Kidney (tissue), 14 donors: ENCODE data around the gene FGF12. TPM values are rescaled to one million over a fixed set of nuclear protein-coding genes. Genes with fewer than 3 reads are reported as not detected.
"Not testable (repeated sequence)": the region's sequence is repeated elsewhere in the genome, so short reads cannot be mapped to it uniquely, and the experiment has no call there.

Source experiments
- DNase-seq, 5 donors: peaks; one replicate each; pipeline ENCODE4 v3.0.0-alpha.2; 2013 to 2020
- FAIRE-seq: peaks from 2 replicates; lab custom pipeline; 2012; peaks lifted over from hg19 to GRCh38; lab: Jason Lieb, UNC
- H3K27ac ChIP-seq, 2 donors: one replicate each; pipeline ENCODE4 v1.7.0; 2013; ENCODE audit warnings: low read depth in 2 of 2, low read length in 2 of 2, inconsistent platforms in 1 of 2
- H3K27me3 ChIP-seq: one replicate; pipeline ENCODE4 v1.7.1; 2013; ENCODE audit warnings: low read length, inconsistent platforms; ENCODE audit not compliant: control insufficient read depth, insufficient read depth
- H3K36me3 ChIP-seq, 3 donors: one replicate each; pipeline versions ENCODE4 v1.7.0 to v1.7.1; 2013; ENCODE audit warnings: low read length in 3 of 3, control low read depth in 1 of 3, inconsistent platforms in 1 of 3; ENCODE audit not compliant: insufficient read depth in 3 of 3, control insufficient read depth in 2 of 3
- H3K4me1 ChIP-seq, 3 donors: one replicate each; pipeline versions ENCODE4 v1.7.0 to v1.7.1; 2013; ENCODE audit warnings: low read length in 3 of 3, inconsistent platforms in 1 of 3, low read depth in 1 of 3; ENCODE audit not compliant: control insufficient read depth in 2 of 3, insufficient read depth in 2 of 3
- H3K4me3 ChIP-seq, 3 donors: one replicate each; pipeline versions ENCODE4 v1.7.0 to v1.8.1; 2013; ENCODE audit warnings: low read length in 3 of 3, control low read depth in 1 of 3, inconsistent platforms in 1 of 3
- H3K9ac ChIP-seq, 3 donors: one replicate each; pipeline versions ENCODE4 v1.7.0 to v1.7.1; 2013; ENCODE audit warnings: low read length in 3 of 3, control low read depth in 1 of 3, inconsistent platforms in 1 of 3
- H3K9me3 ChIP-seq, 3 donors: one replicate each; pipeline versions ENCODE4 v1.7.0 to v1.7.1; 2013; ENCODE audit warnings: low read length in 3 of 3, control low read depth in 1 of 3, inconsistent platforms in 1 of 3; ENCODE audit not compliant: control insufficient read depth in 2 of 3, insufficient read depth in 1 of 3
- intact Hi-C: fragments of 100-400 bp; cut with DNase I; formaldehyde crosslinking; loops from one replicate; pipeline ENCODE4 v1.11.1; 2022
- polyA plus RNA-seq: library from polyadenylated mRNA; stranded (reverse); fragments of 350-450 nt; fragmentation: Illumina TruSeq; extraction: RNeasy Lipid Tissue Mini Kit (QIAGEN cat#74804); gene quantifications from one replicate; pipeline ENCODE4 v1.2.3, GENCODE V29; 2014; ENCODE audit warnings: low read depth, low replicate concordance; ENCODE audit not compliant: insufficient read depth
- total RNA-seq: library from RNA; stranded (reverse); fragmentation: NEBNext Ultra II Directional; extraction: Animal tissue kit (Norgen Biotek cat#: 25700); gene quantifications from one replicate; pipeline ENCODE4 v1.2.1, GENCODE V29; 2021
- TF ChIP-seq, protein P1 (sequence below): IDR thresholded peaks from 3 replicates; pipeline ENCODE4 v1.5.1; 2012; ENCODE audit warnings: mild to moderate bottlenecking, moderate library complexity, borderline replicate concordance; ENCODE audit not compliant: insufficient read depth; ENCODE audit errors: extremely low read depth
- donor health status: control.
- donor health status: control.
- donor health status: control.
- donor health status: control.
- donor health status: control.
- donor health status: DM: yes; HTN: yes; CAD: no.
- donor health status: Normal renal cell carcinoma (clear cell type).

Gene FGF12
- total and polyA plus RNA-seq, 2 donors from 2014 or later, result 1.8 to 3.7 TPM

- no peak overlapping the region for H3K9ac ChIP-seq
- H3K27ac ChIP-seq, result no peak overlapping the region
- H3K4me1 ChIP-seq, result no peaks in the 10 kb centered on the region
- intact Hi-C loops, result no loop called here
- no peaks in the 10 kb centered on the region for H3K27me3 ChIP-seq
- H3K9me3 ChIP-seq, result no peaks in the 10 kb centered on the region
- no peak for DNase-seq
- no peaks in the 10 kb centered on the region for H3K36me3 ChIP-seq
- H3K4me3 ChIP-seq, result no peak overlapping the region
- no peak for FAIRE-seq
- TF ChIP-seq, protein P1, sequence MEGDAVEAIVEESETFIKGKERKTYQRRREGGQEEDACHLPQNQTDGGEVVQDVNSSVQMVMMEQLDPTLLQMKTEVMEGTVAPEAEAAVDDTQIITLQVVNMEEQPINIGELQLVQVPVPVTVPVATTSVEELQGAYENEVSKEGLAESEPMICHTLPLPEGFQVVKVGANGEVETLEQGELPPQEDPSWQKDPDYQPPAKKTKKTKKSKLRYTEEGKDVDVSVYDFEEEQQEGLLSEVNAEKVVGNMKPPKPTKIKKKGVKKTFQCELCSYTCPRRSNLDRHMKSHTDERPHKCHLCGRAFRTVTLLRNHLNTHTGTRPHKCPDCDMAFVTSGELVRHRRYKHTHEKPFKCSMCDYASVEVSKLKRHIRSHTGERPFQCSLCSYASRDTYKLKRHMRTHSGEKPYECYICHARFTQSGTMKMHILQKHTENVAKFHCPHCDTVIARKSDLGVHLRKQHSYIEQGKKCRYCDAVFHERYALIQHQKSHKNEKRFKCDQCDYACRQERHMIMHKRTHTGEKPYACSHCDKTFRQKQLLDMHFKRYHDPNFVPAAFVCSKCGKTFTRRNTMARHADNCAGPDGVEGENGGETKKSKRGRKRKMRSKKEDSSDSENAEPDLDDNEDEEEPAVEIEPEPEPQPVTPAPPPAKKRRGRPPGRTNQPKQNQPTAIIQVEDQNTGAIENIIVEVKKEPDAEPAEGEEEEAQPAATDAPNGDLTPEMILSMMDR, result no peak
Observed at GRCh38 chr3:192577271-192577670, 150.1 kb downstream of the FGF12 start.

GRCh38 chr3:192576704-192577103 is 150.6 kb downstream of the FGF12 start:
- H3K4me3 ChIP-seq, H3K36me3 ChIP-seq, FAIRE-seq, intact Hi-C loops, DNase-seq, H3K27ac ChIP-seq, H3K9me3 ChIP-seq, H3K4me1 ChIP-seq, H3K27me3 ChIP-seq, H3K9ac ChIP-seq: not testable (repeated sequence)

DNA sequence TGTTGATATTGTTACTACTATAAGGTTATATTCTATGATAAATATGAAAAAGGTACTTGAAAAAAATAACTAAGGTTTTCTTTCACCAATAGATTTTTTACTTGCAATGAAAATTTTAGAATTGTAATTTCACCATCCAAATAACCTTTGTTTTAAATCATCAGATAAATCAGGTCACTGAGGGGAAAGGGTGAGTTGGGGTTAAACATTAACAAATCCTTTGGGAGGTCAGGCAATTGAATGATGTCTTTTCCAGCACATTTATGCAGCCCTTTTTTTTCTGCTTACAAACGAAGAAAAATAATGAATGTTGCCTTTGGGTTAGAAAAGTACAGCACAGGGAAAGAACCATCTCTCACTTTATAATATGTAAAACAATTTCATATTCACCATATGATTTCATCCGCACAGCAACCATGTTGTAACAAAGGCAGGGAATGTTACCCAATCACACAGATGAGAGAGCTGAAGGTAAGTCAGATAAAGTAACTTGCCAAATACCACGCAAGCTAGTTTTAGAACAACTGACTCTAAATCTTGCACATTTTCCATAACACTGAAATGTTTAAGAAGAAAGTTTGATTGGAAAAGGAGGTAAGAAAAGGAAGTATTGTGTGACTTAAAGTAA is 151.3 kb downstream of the FGF12 start:
- Histone ChIP-seq H3K27ac (no peak overlapping the region), H3K9me3 (no peaks in the 10 kb centered on the region), H3K36me3 (no peaks in the 10 kb centered on the region), H3K9ac (no peak overlapping the region), H3K4me3 (no peak overlapping the region), H3K4me1 (peaks cover 0 to 2% (median 0%) of the 10 kb centered on the region in 3 donors), H3K27me3 (no peaks in the 10 kb centered on the region)
- intact Hi-C loops, result no loop called here
- TF ChIP-seq, protein P1, result no peak
- FAIRE-seq, result no peak
- no peak for DNase-seq

GRCh38 chr3:192573240-192573639 is 154.1 kb downstream of the FGF12 start:
- FAIRE-seq (no peak), DNase-seq (no peak)
- H3K4me1 ChIP-seq, result peaks cover 0 to 4% (median 3%) of the 10 kb centered on the region in 3 donors
- H3K36me3 ChIP-seq, result no peaks in the 10 kb centered on the region
- TF ChIP-seq, protein P1, result no peak
- no peaks in the 10 kb centered on the region for H3K9me3 ChIP-seq
- no peak overlapping the region for H3K9ac ChIP-seq
- no peak overlapping the region for H3K27ac ChIP-seq
- intact Hi-C loops, result no loop called here
- H3K27me3 ChIP-seq, result no peaks in the 10 kb centered on the region
- H3K4me3 ChIP-seq, result no peak overlapping the region
